ENCODE measurements around the gene MYL5. TPM values are rescaled to one million over a fixed set of nuclear protein-coding genes. Genes with fewer than 3 reads are reported as not detected.
"Not testable (repeated sequence)": the region's sequence is repeated elsewhere in the genome, so short reads cannot be mapped to it uniquely, and the experiment has no call there.

The MYL5 gene
- total RNA-seq, 1 donor = 9.1 TPM

- H3K4me3 ChIP-seq (ENCODE audit: low read depth, low read length) = peak within 1 kb of the TSS; percentile 46
- TF ChIP-seq CTCF (IDR thresholded peaks at IDR 0.05; ENCODE audit: insufficient read depth, low read depth, low read length) = no peak
- no peak for DNase-seq (ENCODE audit: low read depth)
These were observed 14.7 kb downstream of the MYL5 start, which contains the start of gene SLC49A3 for GRCh38 chr4:688854-689681. TSS of gene SLC49A3 (minus strand) at chr4:689151. CDS start at chr4:689127, 24 bp downstream.

GRCh38 chr4:689723-690122, 15.4 kb downstream of the MYL5 start:
- TF ChIP-seq CTCF (IDR thresholded peaks at IDR 0.05; ENCODE audit: insufficient read depth, low read depth, low read length) = no peak
- H3K4me3 ChIP-seq (ENCODE audit: low read depth, low read length) = peak overlapping the region; percentile 32

GRCh38 chr4:692771-693554, 18.6 kb downstream of the MYL5 start:
- TF ChIP-seq CTCF (IDR thresholded peaks at IDR 0.05; ENCODE audit: insufficient read depth, low read depth, low read length) = no peak
- no peak for DNase-seq (ENCODE audit: low read depth)
- no peak overlapping the region for H3K4me3 ChIP-seq (ENCODE audit: low read depth, low read length)

More at GRCh38 chr4:689723-690122, 15.4 kb downstream of the MYL5 start:
- DNase-seq (ENCODE audit: low read depth) = no peak

- not testable (repeated sequence) for DNase-seq (ENCODE audit: low read depth); H3K4me3 ChIP-seq (ENCODE audit: low read depth, low read length)
These were observed 20.1 kb downstream of the MYL5 start for GRCh38 chr4:694341-694940.

- no peak overlapping the region for H3K4me3 ChIP-seq (ENCODE audit: low read depth, low read length)
- no peak for DNase-seq (ENCODE audit: low read depth)
- TF ChIP-seq CTCF (IDR thresholded peaks at IDR 0.05; ENCODE audit: insufficient read depth, low read depth, low read length) = no peak
These were observed 25.7 kb downstream of the MYL5 start for GRCh38 chr4:699816-700580.

GRCh38 chr4:700587-701264, 26.4 kb downstream of the MYL5 start:
- H3K4me3 ChIP-seq (ENCODE audit: low read depth, low read length) = no peak overlapping the region
- peak; percentile 8 for TF ChIP-seq CTCF (IDR thresholded peaks at IDR 0.05; ENCODE audit: insufficient read depth, low read depth, low read length)
- DNase-seq (ENCODE audit: low read depth) = peak; percentile 36

Data from fibroblast of villous mesenchyme (primary cell).